Muscle layer of duodenum (tissue), 2 donors: Measurements from ENCODE around the gene GLI3.

Experiments
- H3K27ac ChIP-seq: one replicate; pipeline ENCODE4 v1.7.0; 2013; ENCODE audit warnings: mild to moderate bottlenecking, low read length
- H3K27me3 ChIP-seq: one replicate; pipeline ENCODE4 v1.7.0; 2013; ENCODE audit warnings: low read depth, mild to moderate bottlenecking, control low read depth, low read length
- H3K36me3 ChIP-seq, 2 donors: one replicate each; pipeline ENCODE4 v1.7.0; 2013; ENCODE audit warnings: low read length in 2 of 2, control low read depth in 1 of 2, mild to moderate bottlenecking in 1 of 2; ENCODE audit not compliant: insufficient read depth in 2 of 2, control insufficient read depth in 1 of 2
- H3K4me1 ChIP-seq, 2 donors: one replicate each; pipeline ENCODE4 v1.7.0; 2013; ENCODE audit warnings: low read length in 2 of 2, mild to moderate bottlenecking in 2 of 2, control low read depth in 1 of 2, moderate library complexity in 1 of 2; ENCODE audit not compliant: insufficient read depth in 2 of 2, control insufficient read depth in 1 of 2
- H3K4me3 ChIP-seq, 2 donors: one replicate each; pipeline ENCODE4 v1.7.0; 2013; ENCODE audit warnings: low read length in 2 of 2, low read depth in 1 of 2, mild to moderate bottlenecking in 1 of 2
- H3K9me3 ChIP-seq, 2 donors: one replicate each; pipeline ENCODE4 v1.7.0; 2013; ENCODE audit warnings: low read length in 2 of 2, control low read depth in 1 of 2, mild to moderate bottlenecking in 1 of 2; ENCODE audit not compliant: control insufficient read depth in 1 of 2
- donor health status: healthy.

GLI3 gene

DNA sequence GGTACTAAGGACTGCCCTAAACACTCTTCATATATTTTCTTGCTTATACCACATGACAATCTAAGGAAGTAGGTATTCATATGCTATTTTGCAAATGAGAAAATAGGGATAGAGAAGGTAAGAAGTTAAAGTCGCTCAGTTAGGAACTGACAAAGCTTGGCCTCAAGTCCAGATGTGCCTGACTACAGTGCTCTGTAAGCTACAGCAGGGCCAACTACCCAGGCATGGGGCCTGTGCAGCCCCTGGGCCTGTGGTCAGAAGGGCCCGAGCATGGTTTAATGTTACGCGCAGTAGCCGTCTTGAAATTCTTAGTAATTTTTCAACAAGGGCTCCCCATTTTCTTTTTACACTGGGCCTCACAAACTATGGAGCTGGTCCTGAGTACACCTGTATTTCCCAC, 146.2 kb downstream of the GLI3 start:
- Histone ChIP-seq H3K36me3 (no peaks in the 10 kb centered on the region), H3K27ac (peak overlapping the region; percentile 27), H3K4me3 (no peak overlapping the region), H3K27me3 (no peaks in the 10 kb centered on the region), H3K9me3 (no peaks in the 10 kb centered on the region), H3K4me1 (peaks cover 3 to 44% of the 10 kb centered on the region in 2 donors)

DNA sequence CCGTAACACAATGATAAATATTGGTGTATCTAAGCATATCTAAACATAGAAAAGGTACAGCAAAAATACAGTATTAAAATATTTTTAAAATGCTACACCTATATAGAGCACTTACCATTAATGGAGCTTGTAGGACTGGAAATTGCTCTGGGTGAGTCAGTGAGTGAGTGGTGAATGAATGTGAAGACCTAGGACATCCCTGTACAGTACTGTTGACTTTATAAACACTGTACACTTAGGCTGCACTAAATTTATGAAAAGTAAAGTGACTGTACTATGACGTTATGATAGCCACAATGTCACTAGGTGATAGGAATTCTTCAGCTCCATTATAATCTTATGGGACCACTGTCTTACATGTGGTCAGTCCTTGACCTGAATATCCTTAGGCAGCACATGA, 147.0 kb downstream of the GLI3 start:
- Histone ChIP-seq H3K9me3 (no peaks in the 10 kb centered on the region), H3K36me3 (no peaks in the 10 kb centered on the region), H3K4me3 (no peak overlapping the region), H3K27ac (no peak overlapping the region), H3K4me1 (peaks cover 0 to 47% of the 10 kb centered on the region in 2 donors), H3K27me3 (no peaks in the 10 kb centered on the region)

DNA sequence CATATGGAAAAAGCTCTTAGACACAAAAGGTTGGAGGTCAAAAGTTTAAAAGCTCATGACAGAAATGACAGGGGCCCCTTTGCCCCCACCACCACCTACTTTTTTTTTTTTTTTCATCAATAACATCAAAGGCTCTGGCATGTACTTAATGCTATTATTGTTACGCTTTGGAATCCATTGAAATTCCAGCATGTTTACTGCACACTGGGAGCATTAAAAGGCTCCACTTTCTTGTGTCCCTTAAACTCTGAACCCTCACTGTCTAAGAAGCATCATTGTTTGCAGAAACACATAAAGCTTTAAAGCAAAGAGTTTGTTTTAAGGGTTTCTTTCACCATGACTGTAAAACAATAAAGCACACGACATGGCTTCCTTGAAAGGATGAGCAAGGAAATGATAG, 149.4 kb downstream of the GLI3 start:
- Histone ChIP-seq H3K36me3 (no peaks in the 10 kb centered on the region), H3K27me3 (no peaks in the 10 kb centered on the region), H3K4me3 (no peak overlapping the region), H3K4me1 (peaks cover 0 to 47% of the 10 kb centered on the region in 2 donors), H3K27ac (no peak overlapping the region), H3K9me3 (no peaks in the 10 kb centered on the region)

DNA sequence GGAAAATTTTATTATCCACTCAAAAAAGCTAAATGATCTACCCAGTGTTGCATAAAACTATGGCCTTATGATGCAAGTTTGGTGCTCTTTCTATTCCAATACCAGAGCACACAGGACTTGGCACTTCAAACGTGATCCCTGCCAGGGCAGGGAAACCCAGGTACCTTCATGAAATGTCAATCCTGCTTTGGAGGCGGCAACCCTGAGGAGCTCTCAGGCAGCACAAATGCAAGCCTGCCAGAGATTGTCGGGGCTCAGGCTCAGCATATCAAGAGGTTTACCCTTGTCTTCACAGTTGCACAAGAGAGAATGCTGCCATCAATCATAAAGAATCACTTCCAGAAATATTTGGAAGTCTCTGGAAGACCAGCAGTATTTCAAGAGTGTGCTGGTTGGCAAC, 151.5 kb downstream of the GLI3 start:
- Histone ChIP-seq H3K4me3 (no peak overlapping the region), H3K36me3 (no peaks in the 10 kb centered on the region), H3K9me3 (no peaks in the 10 kb centered on the region), H3K27me3 (no peaks in the 10 kb centered on the region), H3K27ac (no peak overlapping the region), H3K4me1 (peaks cover 0 to 34% of the 10 kb centered on the region in 2 donors)

DNA sequence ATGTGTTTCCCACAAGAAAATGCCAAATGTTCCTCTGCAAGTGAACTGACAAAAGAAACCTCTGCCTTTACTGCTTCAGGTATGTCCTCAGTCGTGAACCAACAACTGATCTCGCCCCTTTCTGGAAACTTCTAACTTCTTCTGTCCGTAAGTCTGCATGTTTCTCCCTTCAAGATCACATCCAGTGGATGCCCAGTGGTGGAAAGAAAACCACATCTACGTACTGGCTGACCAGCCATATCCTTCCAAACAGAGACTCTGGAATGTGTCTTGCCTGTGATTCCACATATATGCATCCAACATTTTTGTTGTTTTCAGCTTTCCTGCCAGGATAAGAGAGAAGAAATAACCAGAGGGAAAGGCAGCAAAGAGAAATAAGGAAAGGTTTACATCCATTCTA, 152.7 kb downstream of the GLI3 start:
- peaks cover 0 to 33% of the 10 kb centered on the region in 2 donors for H3K4me1 ChIP-seq
- H3K27ac ChIP-seq: no peak overlapping the region
- no peak overlapping the region for H3K4me3 ChIP-seq
- no peaks in the 10 kb centered on the region for H3K27me3 ChIP-seq
- H3K36me3 ChIP-seq: no peaks in the 10 kb centered on the region
- H3K9me3 ChIP-seq: no peaks in the 10 kb centered on the region

DNA sequence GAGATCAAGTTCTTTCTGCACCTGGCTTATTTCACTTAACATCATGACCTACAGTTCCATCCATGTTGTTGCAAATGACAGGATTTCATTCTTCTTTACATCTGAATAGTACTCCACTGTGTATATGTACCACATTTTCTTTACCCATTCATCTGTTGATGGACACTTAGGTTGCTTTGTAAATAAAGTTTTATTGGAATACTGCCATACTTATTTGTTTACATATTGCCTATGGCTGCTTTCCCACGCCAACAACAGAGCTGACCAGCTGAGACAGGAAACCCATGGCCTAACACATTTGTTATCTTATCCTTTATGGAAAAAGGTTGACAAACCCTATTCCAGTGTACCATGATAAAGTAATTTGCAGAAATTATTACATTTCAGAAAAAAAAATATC, 153.7 kb downstream of the GLI3 start:
- no peaks in the 10 kb centered on the region for H3K9me3 ChIP-seq
- H3K4me1 ChIP-seq: peaks cover 0 to 27% of the 10 kb centered on the region in 2 donors
- H3K36me3 ChIP-seq: no peaks in the 10 kb centered on the region
- no peaks in the 10 kb centered on the region for H3K27me3 ChIP-seq
- H3K27ac ChIP-seq: no peak overlapping the region
- no peak overlapping the region for H3K4me3 ChIP-seq

DNA sequence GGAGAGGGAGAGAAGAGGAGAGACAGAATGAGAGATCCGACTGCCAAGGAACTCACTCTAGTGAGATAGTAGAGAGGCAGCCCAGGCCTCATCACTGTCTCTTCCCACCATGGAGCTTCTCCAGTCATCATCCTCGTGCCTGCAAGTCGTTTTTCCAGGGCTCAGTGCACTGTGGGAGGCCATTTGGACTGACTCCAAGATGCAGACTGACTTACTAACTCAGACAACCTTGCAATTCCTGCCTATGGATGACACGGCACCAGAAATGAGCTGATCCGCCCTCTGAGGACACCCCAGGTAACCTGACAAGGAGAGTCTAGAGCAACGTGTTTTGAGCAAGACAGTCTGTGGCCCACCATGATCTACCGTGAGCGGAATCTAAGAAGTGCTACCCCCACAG, 154.9 kb downstream of the GLI3 start:
- Histone ChIP-seq H3K9me3 (no peaks in the 10 kb centered on the region), H3K36me3 (no peaks in the 10 kb centered on the region), H3K27ac (no peak overlapping the region), H3K27me3 (no peaks in the 10 kb centered on the region), H3K4me1 (peaks cover 0 to 25% of the 10 kb centered on the region in 2 donors), H3K4me3 (no peak overlapping the region)

DNA sequence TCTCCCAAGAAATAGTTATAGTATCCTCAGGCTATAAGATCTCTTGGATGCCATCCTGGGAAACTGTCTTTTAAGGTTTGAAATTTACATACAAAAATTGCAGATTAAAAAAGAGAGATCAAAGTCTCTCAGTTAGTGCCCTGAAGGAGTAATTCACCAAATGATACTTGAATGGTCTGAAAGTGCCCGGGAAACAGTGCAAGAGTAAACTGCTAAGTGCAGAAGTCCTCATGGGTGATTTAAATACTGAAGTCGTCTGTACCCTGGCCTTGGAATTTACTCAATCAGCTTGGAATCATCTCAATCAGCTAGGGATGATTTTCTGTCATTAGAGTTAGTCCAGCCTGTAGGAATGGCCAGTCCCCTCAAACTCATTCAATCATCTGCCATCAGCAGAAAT, 155.3 kb downstream of the GLI3 start:
- H3K4me1 ChIP-seq: peaks cover 0 to 25% of the 10 kb centered on the region in 2 donors
- H3K9me3 ChIP-seq: no peaks in the 10 kb centered on the region
- H3K27ac ChIP-seq: no peak overlapping the region
- H3K36me3 ChIP-seq: no peaks in the 10 kb centered on the region
- no peak overlapping the region for H3K4me3 ChIP-seq
- H3K27me3 ChIP-seq: no peaks in the 10 kb centered on the region

DNA sequence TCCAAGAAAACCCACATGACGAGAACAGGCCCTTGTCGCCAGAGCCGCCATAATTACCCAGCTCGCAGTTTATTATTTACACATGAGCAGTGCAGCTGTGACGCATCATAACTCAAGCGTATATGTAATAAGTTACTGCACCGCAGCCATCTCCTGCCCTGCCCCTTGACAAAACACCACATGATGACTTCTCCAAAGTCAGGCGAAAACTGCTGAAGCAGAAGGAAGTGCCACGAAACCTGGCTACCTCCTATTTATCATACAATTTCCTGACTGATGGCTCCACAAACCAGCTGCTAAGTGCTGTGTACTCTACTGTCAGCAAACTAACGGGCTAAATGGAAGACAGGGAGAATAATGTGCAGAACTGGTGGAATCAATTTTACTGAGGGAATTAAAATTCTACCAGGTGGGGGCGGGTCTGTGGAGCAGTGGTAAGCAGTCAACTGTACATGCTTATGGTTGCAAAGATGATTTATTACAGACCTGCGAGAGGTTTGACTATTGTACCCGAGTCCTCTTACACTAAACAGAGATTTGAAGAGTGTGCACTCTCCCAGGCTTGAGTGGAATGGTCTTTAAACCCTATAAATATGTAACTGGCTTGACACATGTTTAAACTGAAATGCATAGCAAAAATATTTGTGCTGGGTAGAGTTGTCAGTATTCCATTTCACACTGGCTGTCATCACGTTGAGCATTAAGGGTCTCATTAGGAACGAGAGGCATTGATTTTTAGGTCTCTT, 156.0 kb downstream of the GLI3 start:
- H3K27ac ChIP-seq: no peak overlapping the region
- H3K4me3 ChIP-seq: no peak overlapping the region
- H3K9me3 ChIP-seq: no peaks in the 10 kb centered on the region
- no peaks in the 10 kb centered on the region for H3K36me3 ChIP-seq
- H3K27me3 ChIP-seq: no peaks in the 10 kb centered on the region
- peaks cover 2 to 31% of the 10 kb centered on the region in 2 donors for H3K4me1 ChIP-seq

DNA sequence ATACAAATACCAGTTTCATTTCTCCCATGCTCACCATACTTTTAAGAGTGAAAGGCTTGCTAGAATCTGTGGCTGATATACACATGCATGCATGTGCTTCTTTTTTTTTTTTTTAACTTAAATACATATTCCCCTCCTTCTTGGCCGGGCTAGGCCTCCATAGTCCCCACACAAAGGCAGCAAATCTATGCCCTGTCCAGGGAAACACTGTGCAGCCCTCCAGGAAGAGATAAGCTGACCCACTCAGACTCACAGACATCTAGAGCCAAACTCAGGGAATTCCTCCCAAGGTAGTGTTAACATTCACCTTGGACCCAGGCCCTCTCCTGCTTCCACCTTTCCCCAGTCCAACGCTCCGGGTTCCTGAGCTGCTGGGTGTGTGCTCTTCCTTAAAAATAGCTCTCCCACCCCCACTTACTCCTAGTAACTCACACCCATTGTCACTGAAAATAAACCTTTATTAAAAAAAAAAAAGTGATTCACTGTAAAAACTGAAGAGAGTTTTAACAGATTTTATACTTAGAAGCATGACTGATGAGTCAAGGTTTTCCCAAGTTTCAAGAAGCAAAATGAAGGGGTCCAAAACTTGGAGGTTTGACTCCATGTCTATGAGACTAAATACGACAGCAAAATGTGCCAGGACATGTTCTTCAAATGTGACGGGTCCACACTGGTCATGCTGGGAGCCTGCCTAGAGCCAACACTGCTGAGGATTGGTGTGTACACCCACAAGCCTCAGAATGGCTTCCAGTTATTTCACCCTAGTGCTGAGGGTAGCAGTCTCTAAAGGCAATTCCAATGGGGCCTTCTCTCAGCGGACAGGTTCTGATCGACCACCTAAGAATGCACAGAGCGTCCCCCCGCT, 159.5 kb downstream of the GLI3 start:
- H3K4me1 ChIP-seq: peaks cover 3 to 35% of the 10 kb centered on the region in 2 donors
- H3K36me3 ChIP-seq: peaks cover 4 to 6% of the 10 kb centered on the region in 2 donors
- H3K27me3 ChIP-seq: no peaks in the 10 kb centered on the region
- no peaks in the 10 kb centered on the region for H3K9me3 ChIP-seq
- H3K4me3 ChIP-seq: no peak overlapping the region
- H3K27ac ChIP-seq: no peak overlapping the region

DNA sequence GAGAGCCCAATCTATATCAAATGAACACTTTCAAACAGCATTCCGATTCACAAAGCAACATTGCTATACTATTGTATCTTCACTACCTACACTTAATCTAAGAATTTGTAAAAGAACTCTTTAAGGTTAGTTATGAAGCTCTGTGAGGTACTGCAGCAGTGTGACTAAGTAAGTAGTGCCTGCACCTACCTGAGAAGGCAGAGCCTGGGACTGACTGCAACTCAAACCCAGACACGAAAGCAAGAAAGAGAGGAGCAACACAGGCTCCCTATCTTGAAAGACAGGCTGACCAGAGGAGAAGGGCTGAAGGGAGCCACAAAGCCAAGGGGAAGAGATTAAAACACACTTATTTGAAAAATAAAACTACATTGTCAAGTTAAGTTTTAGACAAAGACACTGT, 160.1 kb downstream of the GLI3 start:
- no peaks in the 10 kb centered on the region for H3K9me3 ChIP-seq
- H3K27me3 ChIP-seq: no peaks in the 10 kb centered on the region
- no peak overlapping the region for H3K4me3 ChIP-seq
- no peak overlapping the region for H3K27ac ChIP-seq
- H3K36me3 ChIP-seq: peaks cover 4 to 6% of the 10 kb centered on the region in 2 donors
- H3K4me1 ChIP-seq: peaks cover 3 to 41% of the 10 kb centered on the region in 2 donors
